Neural cell (in vitro differentiated cells): ENCODE measurements around the gene FRRS1L.

Source experiments
- RAD21 ChIP-seq: fragments of 450-650 bp; conservative IDR thresholded peaks from 2 replicates; pipeline ENCODE4 v1.6.1; 2014; ENCODE audit warnings: antibody characterized with exemption, mild to moderate bottlenecking, moderate library complexity
- TF ChIP-seq, protein P1 (sequence below): fragments of 450-650 bp; IDR thresholded peaks from 2 replicates; pipeline ENCODE4 v1.5.1; 2014; ENCODE audit warnings: antibody characterized with exemption, mild to moderate bottlenecking, moderate library complexity; ENCODE audit not compliant: poor library complexity, severe bottlenecking

DNA sequence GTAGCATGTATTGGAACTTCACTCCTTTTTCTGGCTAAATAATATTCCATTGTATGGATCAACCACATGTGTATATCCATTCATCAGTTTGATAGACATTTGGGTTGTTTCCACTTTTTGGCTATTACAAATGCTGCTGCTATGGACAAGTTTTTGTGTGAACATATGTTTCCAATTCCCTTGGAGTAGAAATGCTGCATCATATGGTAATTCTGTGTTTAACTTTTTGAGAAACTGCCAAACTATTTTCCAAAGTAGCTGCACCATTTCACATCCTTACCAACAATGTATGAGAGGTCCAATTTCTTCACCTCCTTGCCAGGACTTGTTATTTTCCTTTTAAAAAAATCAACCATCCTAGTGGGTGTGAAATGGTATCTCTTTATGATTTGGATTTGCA is 8.4 kb downstream of the FRRS1L start:
- TF ChIP-seq, protein P1, sequence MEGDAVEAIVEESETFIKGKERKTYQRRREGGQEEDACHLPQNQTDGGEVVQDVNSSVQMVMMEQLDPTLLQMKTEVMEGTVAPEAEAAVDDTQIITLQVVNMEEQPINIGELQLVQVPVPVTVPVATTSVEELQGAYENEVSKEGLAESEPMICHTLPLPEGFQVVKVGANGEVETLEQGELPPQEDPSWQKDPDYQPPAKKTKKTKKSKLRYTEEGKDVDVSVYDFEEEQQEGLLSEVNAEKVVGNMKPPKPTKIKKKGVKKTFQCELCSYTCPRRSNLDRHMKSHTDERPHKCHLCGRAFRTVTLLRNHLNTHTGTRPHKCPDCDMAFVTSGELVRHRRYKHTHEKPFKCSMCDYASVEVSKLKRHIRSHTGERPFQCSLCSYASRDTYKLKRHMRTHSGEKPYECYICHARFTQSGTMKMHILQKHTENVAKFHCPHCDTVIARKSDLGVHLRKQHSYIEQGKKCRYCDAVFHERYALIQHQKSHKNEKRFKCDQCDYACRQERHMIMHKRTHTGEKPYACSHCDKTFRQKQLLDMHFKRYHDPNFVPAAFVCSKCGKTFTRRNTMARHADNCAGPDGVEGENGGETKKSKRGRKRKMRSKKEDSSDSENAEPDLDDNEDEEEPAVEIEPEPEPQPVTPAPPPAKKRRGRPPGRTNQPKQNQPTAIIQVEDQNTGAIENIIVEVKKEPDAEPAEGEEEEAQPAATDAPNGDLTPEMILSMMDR, result no peak
- no peak for TF ChIP-seq RAD21
